ENCODE measurements around the gene C1QTNF2. TPM values are rescaled to one million over a fixed set of nuclear protein-coding genes. Genes with fewer than 3 reads are reported as not detected.

Gene C1QTNF2
- total and polyA plus RNA-seq, 2 of the 4 experiments (the other 2 are of a cell fraction), result 0.72 to 1.2 TPM

- Histone ChIP-seq H2AFZ (replicated peaks; ENCODE audit: low read length, poor library complexity) (peak within 1 kb of the TSS; percentile 93), H2BK120ac (ENCODE audit: low read depth, low read length) (peak within 1 kb of the TSS; percentile 86), H3K27ac (ENCODE audit: insufficient read depth, low read length) (peak within 1 kb of the TSS; percentile 94), H2BK15ac (ENCODE audit: low read depth, low read length) (peak within 1 kb of the TSS; percentile 97), H3K56ac (ENCODE audit: extremely low read depth, insufficient read depth, low read length) (peak within 1 kb of the TSS; percentile 96), H3K9me3 (ENCODE audit: control insufficient read depth, insufficient read depth, low read length) (no peaks in the 10 kb centered on the region), H3K4ac (ENCODE audit: low read depth, low read length) (peak within 1 kb of the TSS; percentile 98), H4K20me1 (ENCODE audit: insufficient read depth, low read length) (no peaks in the 10 kb centered on the region), H3K18ac (ENCODE audit: low read depth, low read length) (peak within 1 kb of the TSS; percentile 75), H3K4me1 (ENCODE audit: control insufficient read depth, insufficient read depth, low read length) (no peaks in the 10 kb centered on the region; the same call in 1 of the 2 replicates), H3K4me3 (ENCODE audit: insufficient read depth, low read depth, low read length) (peak within 1 kb of the TSS; percentile 79), H3K14ac (replicated peaks; ENCODE audit: low read depth, low read length) (peak within 1 kb of the TSS; percentile 96), H3K79me1 (ENCODE audit: low read depth in 1 of 2, low read length in 2 of 2) (peaks cover 9 to 36% of the 10 kb centered on the region in 2 experiments), H3K27me3 (ENCODE audit: control insufficient read depth, insufficient read depth, low read length) (no peaks in the 10 kb centered on the region), H4K8ac (ENCODE audit: low read depth in 2 of 2, low read length in 2 of 2) (peak within 1 kb of the TSS; percentile 98), H4K91ac (ENCODE audit: insufficient read depth, low read depth, low read length) (peak within 1 kb of the TSS; percentile 90), H3K4me2 (ENCODE audit: low read depth, low read length) (peak within 1 kb of the TSS; percentile 88), H4K5ac (ENCODE audit: low read depth, low read length) (peak within 1 kb of the TSS; percentile 96), H3K9me1 (ENCODE audit: insufficient read depth, low read length) (0 out of 2 replicates have a peak, but pooled peaks cover 2% of the 10 kb centered on the region), H3K9ac (ENCODE audit: low read depth, low read length) (peak within 1 kb of the TSS; percentile 94), H2AK9ac (replicated peaks; ENCODE audit: low read depth, low read length, poor library complexity) (peak within 1 kb of the TSS; percentile 97), H2BK20ac (ENCODE audit: low read depth, low read length) (peak within 1 kb of the TSS; percentile 62), H2AK5ac (ENCODE audit: low read depth, low read length) (peak within 1 kb of the TSS; percentile 96), H3K36me3 (ENCODE audit: control insufficient read depth, insufficient read depth, low read length) (peaks cover 13% of the 10 kb centered on the region), H2BK5ac (ENCODE audit: low read depth, low read length, poor library complexity, severe bottlenecking) (peak within 1 kb of the TSS; percentile 91), H3K23ac (ENCODE audit: low read depth, low read length) (peak within 1 kb of the TSS; percentile 99)
- in situ Hi-C loops (cut with MboI; ENCODE audit: low sequenced_read_pairs) (loop anchor here (5.0 kb wide), 1 partner anchor 377 kb away; no protein-coding TSS in a partner anchor), intact Hi-C loops (cut with micrococcal nuclease) (loop anchor here (10.0 kb wide), 1 partner anchor 315 kb away; no protein-coding TSS in a partner anchor), dilution Hi-C loops (cut with HindIII; ENCODE audit: low sequenced_read_pairs, unreplicated experiment) (no loop called here)
- no TSS peak for BruUV-seq (replicated peaks)
- POLR2A ChIA-PET (ENCODE audit: unreplicated experiment), result interaction anchor here (0.6 to 0.7 kb wide), 2 partner anchors 9 to 18 kb away, joined by 4 to 5 read pairs; no protein-coding TSS in a partner anchor
- CTCF ChIA-PET, result no interaction called here
- WGBS, 2 experiments (ENCODE audit: extremely low coverage in 2 of 2, insufficient read length in 1 of 2), result 0% methylated on average over 5 of the region's 41 CpGs; no CpG with 5 or more reads in 1 of the 2 experiments
- ATAC-seq (ENCODE audit: low read depth) (peak; percentile 93), DNase-seq (peak; percentile 94)
- TF ChIP-seq RCOR1 (IDR thresholded peaks at IDR 0.05; ENCODE audit: insufficient replicate concordance, low read length), result no peak
- peak; percentile 91 for TF ChIP-seq POLR2A (IDR thresholded peaks at IDR 0.05; ENCODE audit: low read depth, low read length)
These were observed 29.3 kb upstream of the C1QTNF2 start, which contains the start of gene FAM200C for GRCh38 chr5:160399402-160400353. Gene FAM200C, minus strand, starts transcription at chr5:160400054. Its CDS starts 4,564 bp downstream, at chr5:160395490.
